ENCODE results near the gene HYLS1.
A peak's percentile ranks its signal among the peaks of the same experiment; 100 is the strongest.

HYLS1 gene

GRCh38 chr11:125933030-125933813, 45.8 kb downstream of the HYLS1 start:
- no peak for DNase-seq (ENCODE audit: low spot score)

DNA sequence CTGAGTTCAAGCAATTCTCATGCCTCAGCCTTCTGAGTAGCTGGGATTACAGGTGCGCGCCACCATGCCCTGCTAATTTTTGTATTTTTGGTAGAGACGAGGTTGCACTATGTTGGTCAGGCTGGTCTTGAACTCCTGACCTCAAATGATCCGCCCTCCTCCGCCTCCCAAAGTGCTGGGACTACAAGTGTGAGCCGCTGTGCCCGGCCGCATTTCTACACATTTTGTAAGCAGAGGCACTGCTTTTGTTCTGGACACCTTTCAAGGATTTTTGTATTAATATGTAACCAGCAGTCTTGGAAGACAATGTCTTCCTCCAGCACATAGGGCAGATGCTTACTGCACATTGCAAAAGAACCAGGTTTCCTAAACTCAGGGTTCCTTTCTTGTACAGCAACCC, 47.0 kb downstream of the HYLS1 start:
- DNase-seq (ENCODE audit: low spot score) = no peak

GRCh38 chr11:125935056-125935455, 47.6 kb downstream of the HYLS1 start:
- DNase-seq (ENCODE audit: low spot score) = no peak

DNA sequence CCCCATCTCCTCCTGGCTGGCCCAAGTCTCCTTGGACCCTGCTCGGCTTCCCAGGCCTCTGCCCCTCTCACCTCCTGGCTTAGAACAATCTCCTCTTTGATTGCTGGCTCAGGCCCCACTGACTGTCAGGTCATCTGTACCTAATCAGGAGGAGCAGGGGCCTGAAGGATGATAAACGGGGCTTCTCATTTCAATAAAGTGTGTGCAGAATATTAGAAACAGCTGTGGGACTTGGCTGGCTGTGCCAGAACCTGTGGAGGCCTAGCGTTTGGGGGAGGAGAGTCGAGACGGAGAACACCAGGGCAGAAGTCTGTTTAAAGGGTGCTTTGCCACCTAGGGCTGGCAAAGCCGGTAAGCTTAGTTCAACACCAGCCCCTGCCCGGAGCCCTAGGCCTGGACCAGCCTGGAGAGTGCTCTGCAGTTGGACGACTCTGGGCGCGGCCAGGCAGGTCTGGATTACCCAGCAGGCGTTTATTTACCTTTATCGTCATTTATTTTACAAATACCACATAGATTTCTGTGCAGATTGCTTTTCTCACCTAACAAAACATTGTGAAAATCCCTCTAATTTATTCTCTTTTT, 48.2 kb downstream of the HYLS1 start:
- no peak for DNase-seq (ENCODE audit: low spot score)

DNA sequence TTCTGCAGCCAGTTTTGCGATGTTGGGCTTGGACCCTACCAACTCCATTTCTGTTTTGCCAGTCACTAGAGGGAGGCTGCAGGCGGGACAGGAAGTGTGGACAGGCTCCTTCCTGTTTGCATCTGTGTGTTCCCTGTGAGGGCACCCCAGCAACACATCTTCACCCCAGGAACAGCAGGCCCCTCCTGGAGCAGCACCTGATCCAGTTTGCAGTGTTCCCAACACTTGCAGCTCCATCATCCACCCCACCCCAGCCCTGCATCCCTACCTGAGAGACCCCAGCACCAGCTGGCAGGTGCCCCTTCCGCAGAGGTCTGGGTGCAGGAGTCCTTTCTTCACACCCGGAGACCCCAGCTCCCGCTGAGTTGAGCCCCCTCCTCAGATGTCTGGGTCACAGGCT, 51.0 kb downstream of the HYLS1 start:
- no peak for DNase-seq (ENCODE audit: low spot score)

DNA sequence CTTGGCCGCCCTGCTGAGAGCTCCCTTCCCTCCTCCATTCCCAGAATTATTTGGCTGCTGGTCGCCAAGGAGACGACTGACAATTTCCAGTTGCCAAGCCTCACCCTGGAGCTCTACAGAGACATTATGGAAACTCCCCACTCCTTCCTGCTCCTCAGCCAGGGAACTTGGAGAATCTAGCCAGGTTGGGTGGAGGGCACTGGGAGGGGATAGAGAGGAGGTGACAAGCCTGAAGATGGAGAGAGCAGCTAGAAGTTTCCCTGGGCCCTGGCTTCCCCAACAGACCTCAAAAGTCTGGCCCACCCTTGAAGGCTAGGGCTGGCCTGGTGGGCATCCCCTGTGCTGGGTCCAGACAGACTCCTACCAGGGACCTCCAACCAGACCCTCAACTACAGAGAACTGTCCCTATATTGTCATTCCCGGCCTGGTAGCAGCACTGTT, 51.6 kb downstream of the HYLS1 start:
- no peak for DNase-seq (ENCODE audit: low spot score)

GRCh38 chr11:125940145-125940544, 52.7 kb downstream of the HYLS1 start:
- no peak for DNase-seq (ENCODE audit: low spot score)

- DNase-seq (ENCODE audit: low spot score) = no peak
Observed at GRCh38 chr11:125941267-125941618, 53.8 kb downstream of the HYLS1 start.

GRCh38 chr11:125941619-125942611, 54.4 kb downstream of the HYLS1 start:
- peak; percentile 9 for DNase-seq (ENCODE audit: low spot score)

DNA sequence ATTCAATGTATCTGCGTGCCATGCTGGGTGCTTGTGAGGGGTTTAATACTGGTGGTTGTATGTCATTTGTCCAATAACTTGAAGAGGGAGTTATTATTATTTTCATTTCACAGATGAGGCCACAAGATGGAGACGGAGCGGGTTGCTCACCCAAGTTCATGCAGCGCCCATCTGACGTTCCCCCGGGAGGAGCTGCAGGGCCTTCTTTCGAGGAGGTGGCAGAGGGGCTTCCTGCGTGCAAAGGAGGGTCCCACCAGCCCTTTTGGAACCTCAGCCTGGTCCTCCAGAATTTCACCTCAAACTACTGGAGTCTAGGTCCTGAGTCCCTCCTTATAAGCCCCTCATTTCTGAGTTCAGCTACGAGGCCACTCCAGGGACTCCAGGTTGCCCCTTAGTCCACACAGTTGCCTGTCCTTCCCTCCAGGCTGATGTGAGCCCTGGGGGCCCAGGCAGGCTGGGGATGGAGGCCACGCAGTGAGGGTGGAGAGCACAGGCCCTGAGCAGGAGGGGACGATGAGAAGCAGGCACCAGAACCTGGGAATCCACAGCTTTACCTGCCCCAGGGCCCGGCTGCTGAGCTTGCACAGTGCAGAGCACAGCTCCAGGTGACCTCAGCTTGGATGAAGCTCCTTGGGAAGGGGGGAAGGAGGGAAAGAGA, 55.4 kb downstream of the HYLS1 start:
- no peak for DNase-seq (ENCODE audit: low spot score)

- DNase-seq (ENCODE audit: low spot score) = no peak
Observed at GRCh38 chr11:125943661-125944349, 56.3 kb downstream of the HYLS1 start.

- no peak for DNase-seq (ENCODE audit: low spot score)
Observed at GRCh38 chr11:125944350-125945010, 57.0 kb downstream of the HYLS1 start.

DNA sequence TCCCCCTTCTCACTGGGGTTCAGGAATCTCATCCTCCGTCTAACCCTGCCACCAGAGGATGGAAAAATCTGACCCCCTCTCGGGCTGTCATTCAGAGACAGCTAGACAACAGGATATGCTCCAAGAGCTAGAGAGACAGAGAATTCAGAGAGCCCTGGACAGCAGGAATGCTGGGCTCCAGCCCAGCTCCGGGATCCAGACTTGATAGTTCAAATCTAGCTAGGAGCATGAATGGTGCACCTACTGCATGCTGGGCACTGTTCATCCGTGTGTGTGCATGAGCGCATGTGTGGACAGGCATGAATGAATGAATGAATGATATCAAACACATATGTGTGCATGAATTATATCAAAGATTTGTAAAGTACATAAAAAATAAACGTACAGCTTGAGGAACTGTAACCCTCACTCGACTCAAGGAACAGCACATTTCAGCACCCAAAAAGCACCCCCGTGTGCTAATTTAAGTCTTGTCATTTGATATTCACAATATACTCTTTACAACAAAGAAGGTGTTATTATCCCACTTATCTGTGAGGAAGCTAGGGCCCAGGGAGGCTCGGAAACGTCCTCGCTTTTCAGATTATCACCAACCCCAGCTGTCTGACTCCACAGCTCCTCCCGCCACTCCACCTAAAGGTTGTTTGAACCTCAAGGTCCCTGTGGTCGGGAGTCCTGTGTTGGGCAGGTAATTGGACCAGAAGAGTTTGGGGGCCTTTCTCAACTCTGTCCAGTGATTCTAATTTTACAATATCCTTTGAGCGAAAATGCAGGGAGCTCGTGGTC, 57.7 kb downstream of the HYLS1 start:
- DNase-seq (ENCODE audit: low spot score) = no peak

GRCh38 chr11:125945797-125946520, 58.5 kb downstream of the HYLS1 start, which contains the start of gene VSIG10L2:
TSS of gene VSIG10L2 (plus strand) at chr11:125946044. CDS start at chr11:125946056, 12 bp downstream.
- no peak for DNase-seq (ENCODE audit: low spot score)

DNA sequence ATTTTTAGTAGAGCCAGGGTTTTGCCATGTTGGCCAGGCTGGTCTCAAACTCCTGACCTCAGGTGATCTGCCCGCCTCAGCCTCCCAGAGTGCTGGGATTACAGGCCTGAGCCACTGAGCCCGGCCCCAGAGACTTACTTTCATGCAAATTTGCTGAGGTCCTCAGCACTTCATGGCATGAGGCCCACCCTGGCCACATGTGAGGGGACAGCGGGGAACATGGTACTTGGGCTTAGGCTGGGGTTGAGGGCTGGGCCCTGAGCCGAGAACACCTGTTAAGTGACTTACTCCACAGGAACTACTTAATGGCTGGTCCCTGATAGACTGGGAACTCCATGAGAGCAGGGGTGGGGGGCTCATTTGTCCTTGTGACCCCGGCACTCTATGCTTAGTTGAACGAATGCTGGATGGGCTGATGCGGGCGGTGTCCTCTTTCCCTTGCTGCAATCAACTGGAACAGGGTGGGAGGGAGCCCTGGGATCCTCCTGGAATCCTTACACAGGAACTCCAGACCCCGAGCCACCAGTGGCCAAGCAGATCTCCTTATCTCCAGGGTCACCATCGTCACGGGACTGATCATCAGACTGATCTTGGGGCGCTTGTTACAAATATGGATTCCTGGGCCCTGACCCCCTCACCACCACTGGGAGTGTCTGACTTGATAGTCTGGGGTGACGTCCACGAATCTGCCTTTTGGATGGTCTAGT, 59.4 kb downstream of the HYLS1 start:
- no peak for DNase-seq (ENCODE audit: low spot score)

GRCh38 chr11:125947419-125948277, 60.2 kb downstream of the HYLS1 start:
- no peak for DNase-seq (ENCODE audit: low spot score)

DNA sequence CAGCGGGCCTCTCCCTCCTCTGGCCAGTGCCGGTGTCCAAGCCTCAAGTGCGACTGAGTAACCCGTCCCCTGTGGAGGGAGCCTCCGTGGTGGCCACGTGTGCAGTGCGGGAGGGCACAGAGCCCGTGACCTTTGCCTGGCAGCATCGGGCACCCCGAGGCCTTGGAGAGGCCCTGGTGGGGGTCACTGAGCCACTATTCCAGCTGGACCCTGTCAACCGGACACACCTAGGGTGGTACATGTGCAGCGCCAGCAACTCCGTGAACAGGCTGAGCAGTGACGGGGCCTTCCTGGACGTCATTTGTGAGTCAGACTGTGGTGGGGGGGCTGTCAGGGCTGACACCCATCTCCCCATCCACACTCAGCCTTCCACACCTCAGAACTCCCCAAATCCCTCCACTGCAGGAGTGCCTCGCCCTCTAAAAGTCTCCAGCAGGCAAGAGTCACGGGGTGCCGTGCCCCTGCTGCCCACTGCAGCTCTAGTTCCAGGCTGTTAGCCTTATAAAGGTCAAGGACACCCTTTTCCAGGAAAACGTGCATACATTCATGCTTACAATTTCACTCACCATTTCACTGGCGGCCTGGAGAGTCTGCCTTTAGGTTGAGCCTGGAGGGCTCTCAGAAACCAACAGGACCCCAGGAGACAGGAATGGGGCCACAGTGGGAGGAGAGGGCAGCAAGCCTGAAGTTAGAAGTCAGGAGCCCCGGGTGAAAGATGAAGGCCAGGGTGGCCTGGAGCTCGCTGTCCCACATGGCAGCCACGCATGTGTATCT, 61.0 kb downstream of the HYLS1 start:
- DNase-seq (ENCODE audit: low spot score) = no peak
